Breast epithelium (tissue), 3 donors: Measurements from ENCODE around the gene NEU2.

ENCODE experiments used
- CTCF ChIP-seq, 3 donors: fragments of 450-650 bp; IDR thresholded peaks; one replicate each; pipeline ENCODE4 v1.5.1; 2016 to 2017; ENCODE audit warnings: antibody characterized with exemption in 3 of 3, mild to moderate bottlenecking in 3 of 3, moderate library complexity in 3 of 3
- POLR2A ChIP-seq: fragments of 450-650 bp; IDR thresholded peaks from one replicate; pipeline ENCODE4 v1.6.1; 2016; ENCODE audit warnings: antibody characterized with exemption, mild to moderate bottlenecking, moderate library complexity
- POLR2AphosphoS5 ChIP-seq, 3 donors: sonication (generic); formaldehyde crosslinking; IDR thresholded peaks; one replicate each; pipeline ENCODE4 v1.6.1; 2017; ENCODE audit warnings: antibody characterized with exemption in 3 of 3

- TF ChIP-seq CTCF (IDR thresholded peaks at IDR 0.05), result no peak
- TF ChIP-seq POLR2A, result no peak
- no peak for TF ChIP-seq POLR2AphosphoS5 (IDR thresholded peaks at IDR 0.05)
Observed at GRCh38 chr2:233058717-233059546, 26.5 kb downstream of the NEU2 start.
